HepG2 (cell line): ENCODE results near the gene AXDND1. TPM values are rescaled to one million over a fixed set of nuclear protein-coding genes. Genes with fewer than 3 reads are reported as not detected.

ENCODE experiments used
- ATAC-seq: fragments of 200-7000 bp; cut with Tn5 transposase; 3 replicates; pipeline ENCODE4 v1.9.1; 2020; ENCODE audit warnings: mild to moderate bottlenecking, moderate library complexity
- BruUV-seq: library from RNA; stranded (reverse); fragments of 400-500 nt; replicated peaks from 2 replicates; lab custom pipeline; 2021; lab: Mats Ljungman, UMichigan
- CTCF ChIA-PET: fragments of 300-600 bp; formaldehyde crosslinking; extraction: SDS; loops from one replicate; lab custom pipeline; 2021; ENCODE audit warnings: low total read pairs, inconsistent platforms, low intra/inter-chr PET ratio; lab: Yijun Ruan, JAX
- POLR2A ChIA-PET: fragments of 350-600 bp; sonication (Branson Sonifier 250); formaldehyde crosslinking; loops from one replicate; lab custom pipeline; 2020; ENCODE audit warnings: antibody characterized with exemption, inconsistent platforms; lab: Yijun Ruan, JAX
- DNase-seq: peaks from one replicate; pipeline ENCODE4 v3.0.0-alpha.2; 2015; ENCODE audit warnings: low spot score
- FAIRE-seq: peaks from 3 replicates; lab custom pipeline; 2011; peaks lifted over from hg19 to GRCh38; lab: Jason Lieb, UNC
- H2AFZ ChIP-seq: one replicate; pipeline ENCODE4 v1.6.1; 2011; ENCODE audit warnings: low read length, inconsistent platforms
- H3K27ac ChIP-seq: fragments of 300-600 bp; 3 replicates; pipeline ENCODE4 v1.8.0; 2011; ENCODE audit warnings: mixed run types, mild to moderate bottlenecking, mixed read lengths, low read length, inconsistent platforms; ENCODE audit not compliant: insufficient read depth; ENCODE audit errors: extremely low read length
- H3K27me3 ChIP-seq, 2 experiments: fragments of 200-600 bp in 1 of 2; 2 replicates in 1 of 2; 3 replicates in 1 of 2; pipeline versions ENCODE4 v1.6.0 to v1.8.0; 2011; ENCODE audit warnings: low read length in 2 of 2, mild to moderate bottlenecking in 2 of 2, moderate library complexity in 2 of 2, inconsistent platforms in 1 of 2; ENCODE audit not compliant: insufficient read depth in 2 of 2, control insufficient read depth in 1 of 2
- H3K36me3 ChIP-seq, 2 experiments: fragments of 200-600 bp in 1 of 2; replicated peaks in 1 of 2; 2 replicates in 1 of 2; 3 replicates in 1 of 2; pipeline versions ENCODE4 v1.5.1 to v1.8.0; 2011; ENCODE audit warnings: low read length in 2 of 2, inconsistent platforms in 1 of 2; ENCODE audit not compliant: insufficient read depth in 2 of 2, control insufficient read depth in 1 of 2
- H3K4me1 ChIP-seq: 2 replicates; pipeline ENCODE4 v1.5.1; 2012; ENCODE audit warnings: low read length, inconsistent platforms; ENCODE audit not compliant: insufficient read depth
- H3K4me2 ChIP-seq: 2 replicates; pipeline ENCODE4 v1.6.0; 2011; ENCODE audit warnings: low read depth, low read length, inconsistent platforms
- H3K4me3 ChIP-seq, 3 experiments: fragments of 200-600 bp in 1 of 3; sonication (generic), shearing (Covaris generic) in 1 of 3; replicated peaks in 1 of 3; 2 replicates each; pipeline ENCODE4 v1.5.1; 2011 to 2016; ENCODE audit warnings: low read length in 3 of 3, inconsistent platforms in 2 of 3, low read depth in 2 of 3, mild to moderate bottlenecking in 2 of 3, control low read depth in 1 of 3, mixed read lengths in 1 of 3; ENCODE audit not compliant: insufficient read depth in 1 of 3
- H3K79me2 ChIP-seq: one replicate; pipeline ENCODE4 v1.6.1; 2011; ENCODE audit warnings: low read length, inconsistent platforms; ENCODE audit not compliant: insufficient read depth
- H3K9ac ChIP-seq: 2 replicates; pipeline ENCODE4 v1.6.0; 2011; ENCODE audit warnings: mild to moderate bottlenecking, low read depth, low read length, inconsistent platforms; ENCODE audit not compliant: insufficient read depth
- H3K9me3 ChIP-seq: 2 replicates; pipeline ENCODE4 v1.5.1; 2012; ENCODE audit warnings: mild to moderate bottlenecking, low read length
- H4K20me1 ChIP-seq: 2 replicates; pipeline ENCODE4 v1.6.0; 2011; ENCODE audit warnings: inconsistent platforms, mild to moderate bottlenecking, low read length, moderate library complexity; ENCODE audit not compliant: insufficient read depth
- ARID2 ChIP-seq: sonication (generic); formaldehyde crosslinking; IDR thresholded peaks from 2 replicates; pipeline ENCODE4 v1.8.1; 2022; ENCODE audit warnings: mild to moderate bottlenecking, missing genetic modification reagents, borderline replicate concordance
- MAZ ChIP-seq, 2 experiments: sonication (generic) in 1 of 2; formaldehyde crosslinking in 1 of 2; IDR thresholded peaks; 2 replicates each; pipeline versions ENCODE4 v1.5.0 to v1.6.1; 2012 to 2020; ENCODE audit warnings: low read depth in 2 of 2, mild to moderate bottlenecking in 2 of 2, borderline replicate concordance in 1 of 2, improper control_type of control experiment in 1 of 2, low read length in 1 of 2, missing genetic modification reagents in 1 of 2, moderate library complexity in 1 of 2
- NCOA2 ChIP-seq: sonication (generic); formaldehyde crosslinking; IDR thresholded peaks from 2 replicates; pipeline ENCODE4 v1.8.0; 2022; ENCODE audit warnings: inconsistent platforms
- RCOR2 ChIP-seq: IDR thresholded peaks from 2 replicates; pipeline ENCODE4 v1.6.1; 2016; ENCODE audit warnings: missing biosample characterization, missing genetic modification reagents
- TEAD3 ChIP-seq: optimal IDR thresholded peaks from 2 replicates; pipeline ENCODE3; 2016; ENCODE audit warnings: borderline replicate concordance
- ZNF263 ChIP-seq: sonication (generic); formaldehyde crosslinking; IDR thresholded peaks from 2 replicates; pipeline ENCODE4 v1.4.0; 2020; ENCODE audit warnings: missing genetic modification reagents
- ZNF460 ChIP-seq: sonication (generic); formaldehyde crosslinking; IDR thresholded peaks from 2 replicates; pipeline ENCODE4 v1.5.1; 2020; ENCODE audit warnings: missing genetic modification reagents, mild to moderate bottlenecking, borderline replicate concordance
- ZNF724P ChIP-seq: sonication (generic); formaldehyde crosslinking; IDR thresholded peaks from 2 replicates; pipeline ENCODE4 v1.8.0; 2022; ENCODE audit warnings: missing genetic modification reagents, borderline replicate concordance
- WGBS: methylation state at CpG from one replicate; pipeline ENCODE4 v1.1.6; 2017; ENCODE audit warnings: low lambda C conversion rate; 5-methylcytosine and 5-hydroxymethylcytosine counted together
- in situ Hi-C: cut with HindIII; loops from 2 replicates; pipeline ENCODE4 v1.10.0; 2017; ENCODE audit warnings: low pct_unique_long_range_greater_than_20kb; ENCODE audit not compliant: extremely low pct_ligation_motif_present
- intact Hi-C: fragments of 100-400 bp; cut with micrococcal nuclease; formaldehyde crosslinking; loops from one replicate; pipeline ENCODE4 v1.10.0; 2022; ENCODE audit not compliant: unreplicated experiment
- polyA plus RNA-seq, 8 experiments: library from polyadenylated mRNA; depleted of rRNA in 3 of 8; stranded (reverse) in 7 of 8; unstranded in 1 of 8; fragments of >200 nt; fragmentation: Illumina TruSeq in 4 of 8; extraction: Trizol in 4 of 8; gene quantifications; 2 replicates each; pipeline versions ENCODE4 v1.2.1 to v1.2.3, GENCODE V29; 2011 to 2016; ENCODE audit warnings: low read depth in 4 of 8, missing spikeins in 1 of 8, mixed read lengths in 1 of 8; ENCODE audit not compliant: insufficient read depth in 1 of 8
- total RNA-seq, 5 experiments: library from RNA; depleted of rRNA; stranded (reverse); fragments of >200 nt; fragmentation: Illumina TruSeq; extraction: Trizol; gene quantifications; 2 replicates each; pipeline ENCODE4 v1.2.3, GENCODE V29; 2016; ENCODE audit warnings: low read depth in 1 of 5
- TF ChIP-seq, protein P1 (sequence below): IDR thresholded peaks from 2 replicates; pipeline ENCODE4 v1.6.1; 2016; ENCODE audit warnings: mild to moderate bottlenecking, missing biosample characterization, missing genetic modification reagents
- TF ChIP-seq, protein P2 (sequence below): sonication (generic); formaldehyde crosslinking; IDR thresholded peaks from 2 replicates; pipeline ENCODE4 v1.4.0; 2020; ENCODE audit warnings: missing genetic modification reagents, borderline replicate concordance

The AXDND1 gene
- total and polyA plus RNA-seq, 2 of the 13 experiments (the other 11 are each of a cell fraction or from before 2014, with no cell fraction given): 0.15 to 0.40 TPM

DNA sequence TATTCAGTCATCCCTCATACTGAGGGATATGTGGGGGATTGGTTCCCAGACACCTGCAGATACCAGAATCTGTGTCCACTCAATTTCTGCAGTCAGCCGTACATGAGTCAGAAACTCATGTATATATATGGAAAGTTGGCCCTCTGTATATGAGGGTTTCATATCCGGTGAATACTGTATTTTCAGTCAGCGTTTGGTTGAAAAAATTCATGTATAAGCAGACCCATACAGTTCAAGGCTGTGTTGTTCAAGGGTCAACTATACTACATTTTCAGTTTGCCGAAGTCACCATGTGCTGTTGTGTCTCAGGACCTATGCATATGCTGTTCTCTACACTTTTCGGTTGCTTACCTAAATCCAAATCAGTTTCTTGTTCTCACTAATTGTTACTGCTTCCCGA, 10.5 kb downstream of the AXDND1 start:
- FAIRE-seq (no peak), DNase-seq (no peak), ATAC-seq (no peak)
- intact Hi-C loops (no loop called here), in situ Hi-C loops (no loop called here)
- H3K4me2 ChIP-seq: no peak overlapping the region
- H3K27me3 ChIP-seq: no peaks in the 10 kb centered on the region; a peak in 1 of 5 replicates
- H3K9ac ChIP-seq: no peak overlapping the region
- no peaks in the 10 kb centered on the region for H4K20me1 ChIP-seq
- no peaks in the 10 kb centered on the region for H3K9me3 ChIP-seq
- H3K4me1 ChIP-seq: no peaks in the 10 kb centered on the region
- H3K79me2 ChIP-seq: no peaks in the 10 kb centered on the region
- CTCF ChIA-PET: no interaction called here
- BruUV-seq: no TSS peak
- POLR2A ChIA-PET: no interaction called here
- no peak overlapping the region for H3K4me3 ChIP-seq
- TF ChIP-seq, protein P1, sequence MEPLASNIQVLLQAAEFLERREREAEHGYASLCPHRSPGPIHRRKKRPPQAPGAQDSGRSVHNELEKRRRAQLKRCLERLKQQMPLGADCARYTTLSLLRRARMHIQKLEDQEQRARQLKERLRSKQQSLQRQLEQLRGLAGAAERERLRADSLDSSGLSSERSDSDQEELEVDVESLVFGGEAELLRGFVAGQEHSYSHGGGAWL (CRISPR knock-in tag): no peak
- TF ChIP-seq ARID2 (CRISPR knock-in tag): no peak
- TF ChIP-seq ZNF460 (CRISPR knock-in tag): no peak
- no peak for TF ChIP-seq RCOR2 (CRISPR knock-in tag)
- no peak for TF ChIP-seq TEAD3 (CRISPR knock-in tag)
- TF ChIP-seq, protein P2, sequence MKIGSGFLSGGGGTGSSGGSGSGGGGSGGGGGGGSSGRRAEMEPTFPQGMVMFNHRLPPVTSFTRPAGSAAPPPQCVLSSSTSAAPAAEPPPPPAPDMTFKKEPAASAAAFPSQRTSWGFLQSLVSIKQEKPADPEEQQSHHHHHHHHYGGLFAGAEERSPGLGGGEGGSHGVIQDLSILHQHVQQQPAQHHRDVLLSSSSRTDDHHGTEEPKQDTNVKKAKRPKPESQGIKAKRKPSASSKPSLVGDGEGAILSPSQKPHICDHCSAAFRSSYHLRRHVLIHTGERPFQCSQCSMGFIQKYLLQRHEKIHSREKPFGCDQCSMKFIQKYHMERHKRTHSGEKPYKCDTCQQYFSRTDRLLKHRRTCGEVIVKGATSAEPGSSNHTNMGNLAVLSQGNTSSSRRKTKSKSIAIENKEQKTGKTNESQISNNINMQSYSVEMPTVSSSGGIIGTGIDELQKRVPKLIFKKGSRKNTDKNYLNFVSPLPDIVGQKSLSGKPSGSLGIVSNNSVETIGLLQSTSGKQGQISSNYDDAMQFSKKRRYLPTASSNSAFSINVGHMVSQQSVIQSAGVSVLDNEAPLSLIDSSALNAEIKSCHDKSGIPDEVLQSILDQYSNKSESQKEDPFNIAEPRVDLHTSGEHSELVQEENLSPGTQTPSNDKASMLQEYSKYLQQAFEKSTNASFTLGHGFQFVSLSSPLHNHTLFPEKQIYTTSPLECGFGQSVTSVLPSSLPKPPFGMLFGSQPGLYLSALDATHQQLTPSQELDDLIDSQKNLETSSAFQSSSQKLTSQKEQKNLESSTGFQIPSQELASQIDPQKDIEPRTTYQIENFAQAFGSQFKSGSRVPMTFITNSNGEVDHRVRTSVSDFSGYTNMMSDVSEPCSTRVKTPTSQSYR (CRISPR knock-in tag): no peak
- no peak for TF ChIP-seq ZNF724P (CRISPR knock-in tag)
- TF ChIP-seq MAZ (IDR thresholded peaks at IDR 0.05; ENCODE audit: borderline replicate concordance, low read depth, low read length): no peak
- TF ChIP-seq MAZ (CRISPR knock-in tag; IDR thresholded peaks at IDR 0.05; ENCODE audit: low read depth): no peak
- TF ChIP-seq ZNF263: no peak
- TF ChIP-seq NCOA2: no peak
- H3K27ac ChIP-seq: no peak overlapping the region
- WGBS: 41% methylated on average over 6 of the region's 6 CpGs
- no peak overlapping the region for H2AFZ ChIP-seq
- no peaks in the 10 kb centered on the region for H3K36me3 ChIP-seq
